Calu3 (cell line): ENCODE data around the gene GBX1. TPM values are rescaled to one million over a fixed set of nuclear protein-coding genes. Genes with fewer than 3 reads are reported as not detected.

Experiments
- BruUV-seq: library from RNA; stranded (reverse); fragments of 400-500 nt; replicated peaks from 2 replicates; lab custom pipeline; 2021; lab: Mats Ljungman, UMichigan
- CTCF ChIA-PET: fragments of 300-600 bp; sonication (Branson Sonifier 250); formaldehyde crosslinking; loops from one replicate; lab custom pipeline; 2022; ENCODE audit warnings: antibody characterized with exemption; lab: Charles Lee
- DNase-seq: peaks from one replicate; pipeline ENCODE4 v3.0.0; 2022
- H3K27ac Mint-ChIP-seq: one replicate; pipeline ENCODE4 v1.8.0; 2022; ENCODE audit warnings: mixed read lengths; ENCODE audit not compliant: unreplicated experiment
- H3K27me3 Mint-ChIP-seq: one replicate; pipeline ENCODE4 v1.8.0; 2022; ENCODE audit warnings: mixed read lengths; ENCODE audit not compliant: unreplicated experiment
- H3K36me3 Mint-ChIP-seq: one replicate; pipeline ENCODE4 v1.8.0; 2022; ENCODE audit warnings: mild to moderate bottlenecking, moderate library complexity, mixed read lengths; ENCODE audit not compliant: insufficient read depth, unreplicated experiment
- H3K4me1 Mint-ChIP-seq: one replicate; pipeline ENCODE4 v1.8.0; 2022; ENCODE audit warnings: mild to moderate bottlenecking, low read depth, mixed read lengths; ENCODE audit not compliant: unreplicated experiment
- H3K4me3 Mint-ChIP-seq: one replicate; pipeline ENCODE4 v1.8.0; 2022; ENCODE audit warnings: mild to moderate bottlenecking, low read depth, moderate library complexity, mixed read lengths; ENCODE audit not compliant: unreplicated experiment
- H3K9me3 Mint-ChIP-seq: one replicate; pipeline ENCODE4 v1.8.0; 2022; ENCODE audit warnings: low read depth, mixed read lengths; ENCODE audit not compliant: unreplicated experiment
- intact Hi-C: fragments of 100-400 bp; cut with micrococcal nuclease; formaldehyde crosslinking; loops from one replicate; pipeline ENCODE4 v1.10.0; 2022; ENCODE audit not compliant: unreplicated experiment
- total RNA-seq: library from RNA; stranded (reverse); gene quantifications from 2 replicates; pipeline ENCODE4 v1.2.3, GENCODE V29; 2022
- TF ChIP-seq, protein P1 (sequence below): fragments of 200-600 bp; IDR thresholded peaks from one replicate; pipeline ENCODE4 v1.8.0; 2022; ENCODE audit warnings: antibody characterized with exemption; ENCODE audit not compliant: unreplicated experiment

The GBX1 gene
- total RNA-seq, 1 experiment from 2014 or later: not detected

- TF ChIP-seq, protein P1, sequence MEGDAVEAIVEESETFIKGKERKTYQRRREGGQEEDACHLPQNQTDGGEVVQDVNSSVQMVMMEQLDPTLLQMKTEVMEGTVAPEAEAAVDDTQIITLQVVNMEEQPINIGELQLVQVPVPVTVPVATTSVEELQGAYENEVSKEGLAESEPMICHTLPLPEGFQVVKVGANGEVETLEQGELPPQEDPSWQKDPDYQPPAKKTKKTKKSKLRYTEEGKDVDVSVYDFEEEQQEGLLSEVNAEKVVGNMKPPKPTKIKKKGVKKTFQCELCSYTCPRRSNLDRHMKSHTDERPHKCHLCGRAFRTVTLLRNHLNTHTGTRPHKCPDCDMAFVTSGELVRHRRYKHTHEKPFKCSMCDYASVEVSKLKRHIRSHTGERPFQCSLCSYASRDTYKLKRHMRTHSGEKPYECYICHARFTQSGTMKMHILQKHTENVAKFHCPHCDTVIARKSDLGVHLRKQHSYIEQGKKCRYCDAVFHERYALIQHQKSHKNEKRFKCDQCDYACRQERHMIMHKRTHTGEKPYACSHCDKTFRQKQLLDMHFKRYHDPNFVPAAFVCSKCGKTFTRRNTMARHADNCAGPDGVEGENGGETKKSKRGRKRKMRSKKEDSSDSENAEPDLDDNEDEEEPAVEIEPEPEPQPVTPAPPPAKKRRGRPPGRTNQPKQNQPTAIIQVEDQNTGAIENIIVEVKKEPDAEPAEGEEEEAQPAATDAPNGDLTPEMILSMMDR: no peak
- Mint-ChIP-seq H3K4me1 (no peaks in the 10 kb centered on the region), H3K9me3 (no peaks in the 10 kb centered on the region), H3K4me3 (no peak overlapping the region), H3K36me3 (peaks cover 18% of the 10 kb centered on the region), H3K27me3 (no peaks in the 10 kb centered on the region), H3K27ac (no peak overlapping the region)
- DNase-seq: no peak
- CTCF ChIA-PET: no interaction called here
- intact Hi-C loops: no loop called here
- no TSS peak for BruUV-seq
Observed at GRCh38 chr7:151131224-151131591, 36.3 kb downstream of the GBX1 start.

DNA sequence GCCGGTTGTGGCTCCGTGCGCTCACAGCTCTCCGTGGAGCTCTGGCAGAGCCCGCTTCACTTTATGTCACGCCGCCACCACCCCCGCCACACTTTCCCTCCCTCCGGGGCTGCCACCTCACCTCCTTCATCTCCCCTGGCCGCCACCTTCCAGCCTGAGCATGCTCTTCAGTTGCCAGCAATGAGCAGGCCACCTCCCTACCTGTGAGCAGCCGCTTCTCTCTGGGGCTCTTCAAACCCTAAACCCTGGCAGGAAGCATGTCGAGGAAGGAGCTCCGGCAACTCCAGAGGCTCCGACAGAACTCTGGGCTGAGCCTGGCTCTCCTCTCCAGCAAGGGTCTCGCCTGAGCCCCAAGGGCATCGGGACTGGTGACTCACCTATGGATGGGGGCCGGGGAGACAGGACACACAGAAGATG lies 36.7 kb downstream of the GBX1 start:
- no peak overlapping the region for H3K27ac Mint-ChIP-seq
- H3K36me3 Mint-ChIP-seq: peaks cover 19% of the 10 kb centered on the region
- no TSS peak for BruUV-seq
- no peaks in the 10 kb centered on the region for H3K27me3 Mint-ChIP-seq
- no peak overlapping the region for H3K4me3 Mint-ChIP-seq
- intact Hi-C loops: no loop called here
- CTCF ChIA-PET: no interaction called here
- TF ChIP-seq, protein P1: no peak
- H3K9me3 Mint-ChIP-seq: no peaks in the 10 kb centered on the region
- no peaks in the 10 kb centered on the region for H3K4me1 Mint-ChIP-seq
- DNase-seq: no peak

DNA sequence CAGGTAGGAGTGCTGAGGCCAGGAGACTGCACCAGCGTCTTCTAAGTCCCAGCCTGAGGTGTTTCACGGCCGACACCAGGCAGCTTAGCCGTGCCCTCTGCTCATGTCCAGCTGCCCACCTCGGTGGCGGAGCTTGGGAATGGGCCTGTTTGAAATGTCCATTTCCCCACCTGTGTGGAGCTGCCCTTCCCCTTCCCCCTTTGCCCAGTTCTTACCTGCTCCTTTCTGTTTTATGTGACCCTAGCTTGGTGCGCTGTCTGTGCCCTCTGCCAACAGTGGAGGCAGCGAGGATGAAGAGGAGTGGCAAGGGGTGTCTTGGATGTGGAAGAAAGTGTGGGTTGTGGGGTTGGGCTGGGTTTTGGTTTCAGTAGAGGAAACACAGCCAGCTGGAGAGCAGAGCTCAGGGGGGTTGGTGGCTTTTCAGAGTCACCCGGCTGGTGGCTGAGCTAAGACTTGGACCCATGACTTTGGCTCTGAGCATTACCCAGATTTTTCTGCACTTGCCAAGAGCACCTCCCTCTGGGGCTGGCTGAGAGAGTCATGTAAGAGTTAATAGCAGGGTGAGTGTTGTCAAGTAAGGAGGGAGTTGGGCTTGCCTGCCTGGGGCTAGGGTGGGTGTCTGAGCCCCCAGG lies 37.4 kb downstream of the GBX1 start:
- no peak overlapping the region for H3K4me3 Mint-ChIP-seq

DNA sequence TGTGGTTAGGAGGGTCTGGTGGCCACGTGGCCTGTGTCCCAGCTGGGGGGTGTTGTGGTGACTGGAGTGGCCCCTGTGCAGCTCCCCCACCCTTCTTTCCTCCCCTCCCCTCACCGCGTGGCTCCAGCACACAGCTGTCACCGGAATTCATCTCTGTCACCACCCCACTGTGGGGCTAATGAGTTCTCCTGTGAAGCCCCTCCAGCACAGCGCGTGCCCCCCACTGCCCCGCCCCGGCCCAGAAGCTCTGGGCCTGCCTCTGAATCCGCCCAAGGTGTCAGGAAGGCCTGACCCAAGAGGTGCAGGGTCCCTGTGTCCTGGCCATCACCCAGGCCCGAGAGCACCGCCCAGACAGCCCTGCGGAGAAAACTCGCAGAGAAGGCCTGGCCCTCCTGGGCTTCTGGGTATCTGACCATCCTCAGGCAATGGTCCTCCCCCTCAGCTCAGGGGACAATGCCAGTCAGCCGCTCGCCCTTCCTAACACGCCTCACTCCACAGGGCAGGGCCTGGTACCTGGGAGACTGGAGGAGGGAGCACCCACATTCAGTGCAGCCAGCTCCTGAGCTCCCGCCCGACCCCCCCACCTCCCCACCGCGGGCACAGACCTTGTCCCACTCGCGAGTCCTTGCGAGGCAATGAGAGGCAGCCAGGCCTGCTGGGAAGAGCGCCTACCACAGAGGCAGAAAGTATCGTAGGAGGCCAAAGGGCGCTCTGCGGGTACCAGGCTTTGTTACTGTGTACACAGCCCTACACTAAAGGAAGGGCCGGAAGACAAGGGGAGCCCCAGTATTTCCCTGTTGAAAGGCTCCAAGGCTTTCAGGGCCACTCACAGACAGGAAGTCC lies 38.2 kb downstream of the GBX1 start:
- Mint-ChIP-seq H3K27me3 (no peaks in the 10 kb centered on the region), H3K9me3 (no peaks in the 10 kb centered on the region), H3K4me1 (no peaks in the 10 kb centered on the region), H3K27ac (no peak overlapping the region), H3K36me3 (peaks cover 22% of the 10 kb centered on the region), H3K4me3 (no peak overlapping the region)
- CTCF ChIA-PET: interaction anchor here (0.8 kb wide), 1 partner anchor 101 kb away, joined by 3 read pairs; the partner anchor contains the start of gene ABCB8
- intact Hi-C loops: no loop called here
- TF ChIP-seq, protein P1: no peak
- BruUV-seq: no TSS peak
- no peak for DNase-seq

More for the DNA sequence above, 37.4 kb downstream of the GBX1 start:
- Mint-ChIP-seq H3K36me3 (peaks cover 22% of the 10 kb centered on the region), H3K4me1 (no peaks in the 10 kb centered on the region), H3K27me3 (no peaks in the 10 kb centered on the region), H3K27ac (no peak overlapping the region), H3K9me3 (no peaks in the 10 kb centered on the region)
- DNase-seq: no peak
- no TSS peak for BruUV-seq
- intact Hi-C loops: no loop called here
- CTCF ChIA-PET: no interaction called here
- TF ChIP-seq, protein P1: no peak
